Natural killer cell treated with Interleukin-12 subunit alpha and Interleukin-12 subunit beta and Interleukin-15 and Interleukin-18, amount 100 ng/mL, for 72 hours (primary cell): Measurements from ENCODE around the gene VIM. TPM values are rescaled to one million over a fixed set of nuclear protein-coding genes. Genes with fewer than 3 reads are reported as not detected.
"Not testable (repeated sequence)": the region's sequence is repeated elsewhere in the genome, so short reads cannot be mapped to it uniquely, and the experiment has no call there.

Experiments used
- ATAC-seq, 2 donors: fragments of 150-1000 bp; cut with Tn5 transposase in 1 of 2; sonication (Bioruptor Pico), chemical (Tn5 transposase) in 1 of 2; 2 replicates each; pipeline ENCODE4 v1.10.0; 2021
- DNase-seq: peaks from one replicate; pipeline ENCODE4 v3.0.0; 2022; ENCODE audit warnings: low spot score
- H3K27ac Mint-ChIP-seq, 2 donors: 1 replicate in 1 of 2; 2 replicates in 1 of 2; pipeline ENCODE4 v1.8.0; 2022; ENCODE audit warnings: mixed read lengths in 2 of 2, mild to moderate bottlenecking in 1 of 2, moderate library complexity in 1 of 2
- H3K27me3 Mint-ChIP-seq, 2 donors: 1 replicate in 1 of 2; 2 replicates in 1 of 2; pipeline ENCODE4 v1.8.0; 2022; ENCODE audit warnings: mixed read lengths in 2 of 2
- H3K36me3 Mint-ChIP-seq: one replicate; pipeline ENCODE4 v1.8.0; 2022; ENCODE audit warnings: mixed read lengths
- H3K4me1 Mint-ChIP-seq, 2 donors: 1 replicate in 1 of 2; 2 replicates in 1 of 2; pipeline ENCODE4 v1.8.0; 2022; ENCODE audit warnings: low read depth in 2 of 2, mixed read lengths in 2 of 2, mild to moderate bottlenecking in 1 of 2
- H3K4me3 Mint-ChIP-seq: one replicate; pipeline ENCODE4 v1.8.0; 2022; ENCODE audit warnings: mixed read lengths
- H3K9me3 Mint-ChIP-seq: 2 replicates; pipeline ENCODE4 v1.8.0; 2022; ENCODE audit warnings: mixed read lengths
- total RNA-seq, 2 donors: library from RNA; stranded (reverse); gene quantifications; one replicate each; pipeline ENCODE4 v1.2.3, GENCODE V29; 2022

VIM gene
- total RNA-seq, 2 donors from 2014 or later = 587 to 647 TPM

GRCh38 chr10:17263580-17263979 is 35.5 kb downstream of the VIM start:
- Mint-ChIP-seq H3K36me3 (peaks cover 13% of the 10 kb centered on the region), H3K27ac (no peak overlapping the region), H3K4me1 (no peaks in the 10 kb centered on the region), H3K9me3 (peaks cover 11% of the 10 kb centered on the region), H3K27me3 (peaks cover 12 to 17% of the 10 kb centered on the region in 2 donors), H3K4me3 (no peak overlapping the region)
- DNase-seq (no peak), ATAC-seq (no peak)

DNA sequence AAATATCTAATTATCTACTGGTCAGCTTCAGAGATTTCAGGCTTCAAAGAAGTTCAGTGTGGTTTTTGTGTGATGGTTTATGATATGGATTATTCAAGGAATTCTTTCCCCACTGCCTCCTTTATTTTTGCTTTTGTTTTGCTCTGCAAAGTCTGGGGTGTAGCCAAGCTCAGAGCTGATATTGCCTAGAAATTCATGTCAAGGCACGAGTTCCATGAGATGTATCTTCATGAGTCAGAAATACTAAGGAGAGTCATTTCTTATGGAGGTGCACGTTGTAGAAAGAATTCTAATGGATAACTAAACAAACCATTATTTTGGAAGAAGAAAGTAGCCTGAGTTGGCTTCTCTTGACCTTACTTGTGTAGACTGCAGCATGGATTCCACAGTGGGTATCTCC is 37.4 kb downstream of the VIM start:
- Mint-ChIP-seq H3K4me3 (no peak overlapping the region), H3K4me1 (no peaks in the 10 kb centered on the region), H3K27ac (no peak overlapping the region), H3K27me3 (peaks cover 12 to 25% of the 10 kb centered on the region in 2 donors), H3K9me3 (peaks cover 11% of the 10 kb centered on the region), H3K36me3 (peaks cover 13% of the 10 kb centered on the region)
- no peak for DNase-seq
- ATAC-seq = no peak

- H3K27ac Mint-ChIP-seq, DNase-seq, H3K4me3 Mint-ChIP-seq, ATAC-seq, H3K4me1 Mint-ChIP-seq: not testable (repeated sequence)
- Mint-ChIP-seq H3K27me3 (peaks cover 12 to 25% of the 10 kb centered on the region in 2 donors), H3K9me3 (peaks cover 11% of the 10 kb centered on the region), H3K36me3 (peaks cover 11% of the 10 kb centered on the region)
These were observed 38.5 kb downstream of the VIM start for GRCh38 chr10:17266549-17266948.

- Mint-ChIP-seq H3K9me3 (no peaks in the 10 kb centered on the region), H3K27ac (no peak overlapping the region), H3K36me3 (no peaks in the 10 kb centered on the region), H3K4me3 (no peak overlapping the region), H3K4me1 (no peaks in the 10 kb centered on the region), H3K27me3 (peaks cover 8 to 24% of the 10 kb centered on the region in 2 donors)
- DNase-seq = no peak
- ATAC-seq = peak; percentile 41 to 52
These were observed 44.6 kb downstream of the VIM start for GRCh38 chr10:17272648-17273047.

- no peaks in the 10 kb centered on the region for H3K9me3 Mint-ChIP-seq
- H3K27me3 Mint-ChIP-seq = peaks cover 4 to 16% of the 10 kb centered on the region in 2 donors
- no peaks in the 10 kb centered on the region for H3K4me1 Mint-ChIP-seq
- DNase-seq (no peak), ATAC-seq (no peak)
- H3K36me3 Mint-ChIP-seq = no peaks in the 10 kb centered on the region
- H3K4me3 Mint-ChIP-seq = no peak overlapping the region
- no peak overlapping the region for H3K27ac Mint-ChIP-seq
These were observed 45.4 kb downstream of the VIM start for GRCh38 chr10:17273403-17273802.

DNA sequence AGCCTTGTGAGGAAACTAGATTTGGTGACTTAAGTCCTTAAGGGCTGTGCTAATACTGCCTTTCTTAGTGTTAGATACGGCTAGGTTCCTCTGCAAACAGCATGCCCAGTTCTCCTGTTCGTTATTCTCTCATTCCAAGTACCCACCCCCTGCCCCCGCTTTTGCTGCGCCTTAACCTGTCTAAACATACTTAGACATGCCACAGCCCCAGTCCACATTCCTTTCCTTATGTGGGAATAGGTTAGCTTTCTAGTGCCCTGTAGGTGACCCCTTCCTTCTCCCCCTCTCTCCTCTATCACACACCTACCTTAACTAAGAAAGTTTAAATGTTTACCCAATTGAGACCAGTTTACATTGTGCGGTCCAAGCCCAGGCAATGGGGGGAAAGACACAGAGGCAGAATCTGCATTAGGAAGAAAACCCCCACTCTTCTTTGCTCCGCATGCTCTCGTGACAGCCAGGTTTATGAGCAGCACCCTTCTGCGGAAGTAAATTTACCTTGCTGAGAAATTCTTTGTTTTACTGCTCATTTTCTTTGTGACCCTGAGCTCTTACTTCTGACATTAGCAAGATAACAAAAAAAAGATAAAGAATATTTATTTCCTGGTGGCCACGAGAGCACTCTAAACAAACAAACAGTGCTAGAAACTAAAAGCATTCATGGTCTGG is 48.8 kb downstream of the VIM start:
- Mint-ChIP-seq H3K4me3 (no peak overlapping the region), H3K27me3 (peaks cover 8 to 18% of the 10 kb centered on the region in 2 donors), H3K36me3 (peaks cover 11% of the 10 kb centered on the region), H3K9me3 (peaks cover 3% of the 10 kb centered on the region), H3K4me1 (no peaks in the 10 kb centered on the region), H3K27ac (no peak overlapping the region)
- DNase-seq (no peak), ATAC-seq (no peak)

- Mint-ChIP-seq H3K27ac (no peak overlapping the region), H3K4me3 (no peak overlapping the region), H3K27me3 (peaks cover 9 to 25% of the 10 kb centered on the region in 2 donors), H3K4me1 (no peaks in the 10 kb centered on the region), H3K36me3 (peaks cover 14% of the 10 kb centered on the region), H3K9me3 (peaks cover 6% of the 10 kb centered on the region)
- ATAC-seq (no peak), DNase-seq (no peak)
These were observed 50.7 kb downstream of the VIM start for GRCh38 chr10:17278607-17279240.

DNA sequence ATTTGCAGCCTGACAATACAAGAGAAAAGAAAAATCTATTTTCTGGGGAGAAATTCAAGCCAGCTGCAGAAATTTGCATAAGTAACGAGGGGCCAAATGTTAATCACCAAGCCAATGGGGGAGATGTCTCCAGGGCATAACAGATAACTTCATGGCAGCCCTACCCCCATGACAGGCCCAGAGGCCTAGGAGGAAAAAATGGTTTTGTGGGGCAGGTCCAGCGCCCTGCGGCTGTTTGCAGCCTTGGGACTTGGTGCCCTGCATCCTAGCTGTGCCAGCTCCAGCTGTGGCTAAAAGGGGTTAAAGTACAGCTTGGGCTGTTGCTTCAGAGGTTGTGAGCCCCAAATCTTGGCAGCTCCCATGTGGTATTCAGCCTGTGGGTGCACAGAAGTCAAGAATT is 54.3 kb downstream of the VIM start:
- no peak overlapping the region for H3K27ac Mint-ChIP-seq

DNA sequence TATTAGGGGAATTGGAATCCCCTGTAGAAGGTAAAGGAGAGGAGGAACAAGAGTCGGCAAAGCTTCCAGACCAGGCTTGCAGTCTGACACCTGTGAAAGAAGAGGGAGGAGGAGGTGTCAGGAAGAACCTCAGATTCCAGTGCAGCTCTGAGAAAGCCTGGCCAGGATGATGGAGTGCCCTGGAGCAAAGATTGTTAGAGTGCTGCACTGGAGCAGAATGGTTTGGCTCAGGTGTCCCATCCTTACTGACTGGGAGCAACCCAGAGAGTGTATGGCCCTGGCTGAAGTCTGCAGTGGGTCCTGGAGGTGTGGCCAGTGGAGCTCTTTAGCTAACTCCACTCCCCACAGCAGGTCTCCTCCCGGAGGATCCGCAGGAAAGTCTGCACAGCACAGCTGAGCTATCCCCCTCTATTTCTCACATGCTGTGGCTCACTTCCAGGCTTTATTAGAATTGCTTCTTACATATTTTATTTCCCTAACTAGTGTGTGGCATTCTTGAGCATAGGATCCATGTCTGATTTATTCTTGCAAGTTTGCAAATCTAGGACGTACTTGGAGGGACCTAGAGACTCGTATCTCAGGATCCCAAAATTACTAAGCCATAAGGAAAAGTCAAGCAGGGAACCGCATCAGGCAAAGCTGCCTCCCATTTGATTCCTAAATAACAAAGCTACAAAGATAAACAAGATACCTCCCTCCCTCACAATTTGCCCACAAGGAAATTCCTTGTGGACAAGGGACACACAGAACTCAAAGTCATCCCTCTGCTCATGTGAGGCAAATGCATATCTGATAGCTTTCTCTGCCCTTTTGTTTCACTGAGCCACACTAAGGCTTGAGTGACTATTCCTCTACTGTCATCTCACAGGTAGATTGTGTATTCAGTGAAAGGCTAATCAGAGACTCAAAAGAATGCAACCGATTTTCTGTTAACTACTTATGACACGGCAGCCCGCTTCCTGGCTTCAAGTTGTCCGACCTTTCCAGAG is 58.8 kb downstream of the VIM start:
- H3K27me3 Mint-ChIP-seq = peaks cover 29 to 44% of the 10 kb centered on the region in 2 donors

More for the DNA sequence above, 54.3 kb downstream of the VIM start:
- Mint-ChIP-seq H3K4me3 (no peak overlapping the region), H3K9me3 (peaks cover 6% of the 10 kb centered on the region), H3K4me1 (no peaks in the 10 kb centered on the region), H3K36me3 (peaks cover 14% of the 10 kb centered on the region), H3K27me3 (peaks cover 17 to 27% of the 10 kb centered on the region in 2 donors)
- DNase-seq = no peak
- ATAC-seq = no peak

More for the DNA sequence above, 58.8 kb downstream of the VIM start:
- ATAC-seq = no peak
- H3K36me3 Mint-ChIP-seq = peaks cover 4% of the 10 kb centered on the region
- peaks cover 3% of the 10 kb centered on the region for H3K9me3 Mint-ChIP-seq
- H3K27ac Mint-ChIP-seq = no peak overlapping the region
- no peaks in the 10 kb centered on the region for H3K4me1 Mint-ChIP-seq
- no peak overlapping the region for H3K4me3 Mint-ChIP-seq
- no peak for DNase-seq

Other genes starting within 250 kb of the VIM start
- 1 to 10 TPM; 1.1 to 1.6 TPM for gene CUBN, start 98.4 kb upstream of the VIM start, total RNA-seq
- 10 to 100 TPM in 1 of 2 donors, 1 to 10 TPM in 1; 8.1 to 15.2 TPM for gene TRDMT1, start 26.6 kb upstream of the VIM start, total RNA-seq
- 1 to 10 TPM in 1 of 2 donors, under 1 TPM in 1; 0.19 to 1.5 TPM for gene ST8SIA6, start 226.4 kb downstream of the VIM start, total RNA-seq